HuH-7 (cell line): ENCODE data around the gene ZSCAN18.
"Not testable (repeated sequence)": the region's sequence is repeated elsewhere in the genome, so short reads cannot be mapped to it uniquely, and the experiment has no call there.

ENCODE experiments used
- DNase-seq: peaks from one replicate; pipeline ENCODE4 v3.0.0; 2011; ENCODE audit warnings: low spot score

Gene ZSCAN18, protein sequence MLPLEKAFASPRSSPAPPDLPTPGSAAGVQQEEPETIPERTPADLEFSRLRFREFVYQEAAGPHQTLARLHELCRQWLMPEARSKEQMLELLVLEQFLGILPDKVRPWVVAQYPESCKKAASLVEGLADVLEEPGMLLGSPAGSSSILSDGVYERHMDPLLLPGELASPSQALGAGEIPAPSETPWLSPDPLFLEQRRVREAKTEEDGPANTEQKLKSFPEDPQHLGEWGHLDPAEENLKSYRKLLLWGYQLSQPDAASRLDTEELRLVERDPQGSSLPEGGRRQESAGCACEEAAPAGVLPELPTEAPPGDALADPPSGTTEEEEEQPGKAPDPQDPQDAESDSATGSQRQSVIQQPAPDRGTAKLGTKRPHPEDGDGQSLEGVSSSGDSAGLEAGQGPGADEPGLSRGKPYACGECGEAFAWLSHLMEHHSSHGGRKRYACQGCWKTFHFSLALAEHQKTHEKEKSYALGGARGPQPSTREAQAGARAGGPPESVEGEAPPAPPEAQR

DNA sequence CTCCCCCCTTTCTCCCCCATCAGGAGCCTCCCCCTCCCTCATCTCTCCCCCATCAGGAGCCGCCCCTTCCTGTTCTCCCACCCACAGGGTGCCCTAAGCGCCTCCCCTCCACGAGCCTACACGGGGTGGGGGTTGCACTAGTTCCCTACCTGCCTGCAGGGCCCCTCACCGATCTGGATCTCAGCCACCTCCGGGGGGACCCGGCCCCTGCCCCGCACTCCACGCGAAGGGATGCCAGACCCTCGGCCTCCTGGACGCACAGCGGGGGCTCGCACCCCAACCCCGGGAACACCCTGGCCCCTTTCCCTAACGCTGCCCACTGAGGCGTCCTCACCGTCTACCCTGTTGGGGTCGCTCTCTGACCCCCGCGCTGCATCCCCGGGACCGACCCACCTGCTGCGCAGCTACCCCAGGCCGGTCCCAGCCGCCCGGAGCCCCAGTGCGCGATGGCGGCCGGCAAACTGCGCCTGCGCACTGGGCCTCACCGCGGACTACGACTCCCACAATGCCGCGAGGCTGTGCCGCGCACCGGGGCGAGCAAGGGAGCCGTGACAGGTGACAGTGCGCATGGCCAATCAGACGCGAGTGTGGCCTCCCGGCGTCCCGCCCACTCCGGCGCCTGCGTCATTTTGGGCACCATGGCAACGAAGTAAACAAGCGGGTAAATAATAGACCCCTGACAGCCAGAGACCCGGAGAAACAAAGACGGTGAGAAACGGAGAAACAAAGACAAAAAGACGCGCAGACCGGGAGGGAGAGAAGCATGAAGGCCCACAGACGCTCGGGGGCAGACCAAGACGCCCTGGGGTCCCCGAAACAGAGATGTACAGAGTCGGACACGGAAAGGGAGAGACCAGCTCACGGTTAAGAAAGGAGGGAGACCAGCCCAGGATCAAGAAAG is at the start of gene ZSCAN18:
TSS of gene ZSCAN18 (minus strand) at position 451 of the 901 bp plus-strand sequence. CDS start 7,964 bp downstream, outside the sequence.
- peak; percentile 85 for DNase-seq

DNA sequence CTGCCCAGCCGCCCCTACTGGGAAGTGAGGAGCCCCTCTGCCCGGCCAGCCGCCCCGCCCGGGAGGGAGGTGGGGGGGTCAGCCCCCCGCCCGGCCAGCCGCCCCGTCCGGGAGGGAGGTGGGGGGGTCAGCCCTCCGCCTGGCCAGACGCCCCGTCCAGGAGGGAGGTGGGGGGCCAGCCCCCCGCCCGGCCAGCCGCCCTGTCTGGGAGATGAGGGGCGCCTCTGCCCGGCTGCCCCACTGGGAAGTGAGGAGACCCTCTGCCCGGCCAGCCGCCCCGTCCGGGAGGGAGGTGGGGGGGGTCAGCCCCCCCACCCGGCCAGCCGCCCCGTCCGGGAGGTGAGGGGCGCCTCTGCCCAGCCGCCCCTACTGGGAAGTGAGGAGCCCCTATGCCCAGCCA is 49.4 kb upstream of the ZSCAN18 start:
- not testable (repeated sequence) for DNase-seq

DNA sequence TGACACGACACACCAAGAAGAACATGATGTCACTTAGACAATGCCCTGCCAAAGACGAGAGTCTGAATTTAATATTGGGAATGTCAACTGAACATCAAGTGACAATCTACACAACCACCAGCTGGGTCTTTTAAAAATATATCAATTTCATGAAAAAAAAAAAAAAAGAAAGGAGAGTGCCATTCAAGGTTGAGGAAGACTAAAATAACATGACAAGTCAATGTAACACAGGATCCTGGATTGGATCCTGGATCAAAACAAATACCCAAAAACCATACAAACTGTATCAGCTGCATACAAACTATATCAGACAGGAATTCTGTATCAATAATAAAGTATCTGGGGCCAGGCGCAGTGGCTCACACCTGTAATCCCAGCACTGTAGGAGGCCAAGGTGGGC is 47.8 kb upstream of the ZSCAN18 start:
- DNase-seq = no peak

DNA sequence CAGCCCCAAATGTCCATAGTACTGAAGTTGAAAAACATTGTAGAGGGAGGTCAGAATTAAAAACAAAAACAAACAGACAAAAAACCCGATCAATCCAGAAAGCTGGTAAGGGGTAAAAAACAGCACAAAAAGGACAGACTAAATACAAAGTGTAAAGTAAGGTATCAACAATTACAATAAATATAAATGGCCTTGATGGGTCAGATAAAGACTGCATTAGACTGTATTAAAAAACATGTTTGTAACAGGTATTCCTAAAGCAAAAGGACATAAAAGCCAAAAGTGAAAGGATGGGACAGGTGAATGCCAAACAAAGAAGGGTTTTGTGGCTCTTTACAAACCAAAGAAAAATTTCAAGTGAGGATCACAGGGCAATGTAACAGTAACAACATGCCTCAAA is 36.2 kb upstream of the ZSCAN18 start:
- no peak for DNase-seq

DNA sequence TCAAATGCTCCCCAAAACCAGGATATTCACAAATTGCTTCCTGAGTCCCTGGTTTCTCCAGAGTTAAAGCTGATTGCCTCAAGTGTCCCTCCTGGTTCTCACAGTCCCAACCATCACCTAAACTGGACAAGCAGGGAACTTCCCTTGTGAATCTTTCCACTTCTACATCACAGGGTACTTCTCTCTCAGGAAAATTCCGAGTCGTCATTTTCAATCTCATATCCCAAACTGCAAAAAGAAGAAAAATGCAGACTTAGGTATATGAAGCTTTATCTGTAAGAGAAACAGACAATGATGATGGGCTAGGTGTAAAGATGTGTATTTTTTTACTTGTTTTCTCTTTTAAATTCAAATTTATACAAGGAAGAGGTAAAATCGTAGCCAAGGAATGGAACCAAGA is 31.3 kb upstream of the ZSCAN18 start:
- no peak for DNase-seq

DNA sequence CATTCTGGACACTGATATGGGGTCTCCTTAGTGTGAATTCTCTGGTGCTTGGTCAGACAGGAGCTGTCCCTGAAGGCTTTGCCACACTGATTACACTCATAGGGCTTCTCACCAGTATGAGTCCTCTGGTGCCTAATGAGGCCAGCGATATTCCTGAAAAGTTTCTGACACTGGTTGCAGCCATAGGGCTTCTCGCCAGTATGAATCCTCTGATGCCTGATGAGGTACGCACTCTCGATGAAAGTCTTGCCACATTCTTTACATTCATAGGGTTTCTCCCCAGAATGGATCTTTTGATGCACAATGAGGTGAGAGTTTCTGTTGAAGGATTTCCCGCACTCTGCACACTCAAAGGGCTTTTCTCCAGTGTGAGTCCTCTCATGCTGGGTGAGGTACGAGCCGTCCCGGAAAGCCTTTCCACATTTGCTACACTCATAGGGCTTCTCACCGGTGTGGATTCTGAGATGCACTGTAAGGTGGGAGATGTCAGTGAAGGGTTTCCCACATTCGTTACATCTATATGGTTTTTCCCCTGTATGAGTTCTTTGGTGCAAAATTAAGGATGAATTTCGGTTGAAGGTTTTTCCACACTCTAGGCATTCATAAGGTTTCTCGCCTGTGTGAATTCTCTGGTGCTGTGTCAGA is 30.1 kb upstream of the ZSCAN18 start:
- no peak for DNase-seq

DNA sequence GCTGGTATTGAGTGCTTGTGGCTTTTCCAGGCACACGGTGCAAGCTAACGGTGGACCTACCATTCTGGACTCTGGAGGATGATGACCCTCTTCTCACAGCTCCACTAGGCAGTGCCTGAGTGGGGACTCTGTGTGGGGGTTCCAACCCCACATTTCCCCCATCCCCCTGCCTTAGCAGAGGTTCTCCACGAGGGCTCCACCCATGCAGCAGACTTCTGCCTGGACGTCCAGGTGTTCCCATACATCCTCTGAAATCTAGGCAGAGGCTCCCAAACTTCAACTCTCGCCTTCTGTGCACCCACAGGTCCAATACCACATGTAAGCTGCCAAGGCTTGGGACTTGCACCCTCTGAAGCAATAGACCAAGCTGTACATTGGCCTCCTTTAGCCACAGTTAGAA is 25.3 kb upstream of the ZSCAN18 start:
- DNase-seq = no peak

DNA sequence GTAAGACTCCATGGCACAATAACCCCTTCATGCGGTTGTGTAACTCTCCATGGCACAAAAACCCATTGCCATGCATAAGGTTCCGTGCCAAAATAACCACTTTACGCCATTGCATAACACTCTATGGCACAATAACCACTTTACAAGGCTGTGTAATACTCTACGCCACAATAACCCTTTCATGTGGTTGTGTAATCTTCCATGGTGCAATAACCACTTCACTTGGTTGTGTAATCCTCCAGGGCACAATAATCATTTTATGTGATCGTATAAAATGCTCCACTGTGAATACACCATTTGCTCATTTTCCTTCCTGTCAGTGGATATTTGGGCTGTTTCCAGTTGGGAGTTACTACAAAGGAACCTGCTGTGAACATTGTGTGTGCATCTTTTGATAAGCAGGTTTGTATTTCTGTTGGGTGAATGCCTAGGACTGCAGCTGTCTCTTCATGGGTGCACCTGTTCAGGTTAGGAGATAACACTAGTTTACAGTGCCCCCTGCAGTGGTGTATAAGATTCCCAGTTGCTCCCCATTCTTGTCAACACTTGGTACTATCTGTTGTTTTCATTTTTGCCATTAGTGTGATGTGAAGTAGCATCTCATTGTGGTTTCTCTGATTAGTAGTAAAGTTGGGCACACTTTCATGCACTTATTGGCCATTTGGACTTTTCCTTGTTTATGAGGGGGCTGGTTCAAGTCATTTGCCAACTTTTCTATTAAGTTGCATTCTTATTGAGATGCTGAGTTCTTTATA is 21.1 kb upstream of the ZSCAN18 start:
- DNase-seq = no peak

DNA sequence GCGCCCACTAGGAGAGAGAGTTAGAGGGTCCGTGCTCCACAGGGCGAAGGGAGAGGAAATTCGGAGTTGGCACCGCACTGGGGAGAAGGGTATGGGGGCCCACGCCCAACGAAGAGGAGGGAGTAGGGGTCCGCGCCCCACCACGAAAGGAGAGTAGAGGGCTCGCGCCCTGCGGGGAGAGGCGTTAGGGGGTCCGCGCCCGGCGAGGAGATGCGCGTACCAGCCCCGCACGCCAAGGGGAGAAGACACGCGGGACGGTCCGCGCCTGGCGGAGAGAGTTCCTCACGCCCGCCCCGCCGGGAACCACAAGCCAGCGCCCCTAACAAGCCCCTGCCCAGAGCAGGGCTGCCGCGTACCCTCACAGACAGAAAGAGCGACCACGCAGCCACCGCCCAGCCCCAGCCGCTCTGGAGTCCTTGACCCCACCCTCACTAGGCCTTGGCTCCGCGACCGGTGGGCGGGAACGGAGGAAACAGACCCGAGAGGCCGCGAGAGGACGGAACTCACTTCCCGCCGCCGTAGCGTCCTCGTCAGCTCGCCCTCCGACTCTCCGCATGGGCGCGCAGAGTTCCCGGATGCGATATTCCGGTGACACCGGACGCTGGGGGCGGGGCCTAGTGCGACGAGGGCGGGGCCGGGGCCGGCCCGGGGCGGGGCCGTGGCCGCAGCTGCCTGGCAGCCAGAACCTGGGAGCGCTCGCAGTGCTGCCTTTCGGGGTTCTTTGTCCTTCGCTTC is 20.0 kb upstream of the ZSCAN18 start:
- no peak for DNase-seq

DNA sequence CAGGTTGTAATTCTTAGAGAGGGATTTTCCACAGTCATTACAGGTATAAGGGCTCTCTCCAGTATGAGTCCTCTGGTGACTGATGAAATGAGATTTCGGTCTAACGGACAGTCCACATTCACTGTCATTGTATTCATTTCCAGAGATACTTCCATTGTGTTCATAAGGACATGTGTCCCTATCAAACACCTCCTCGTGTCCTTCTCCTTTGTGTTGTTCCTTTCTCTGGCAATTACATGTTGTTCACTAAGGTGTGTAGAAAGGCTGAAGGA is 10.5 kb upstream of the ZSCAN18 start:
- DNase-seq = no peak

DNA sequence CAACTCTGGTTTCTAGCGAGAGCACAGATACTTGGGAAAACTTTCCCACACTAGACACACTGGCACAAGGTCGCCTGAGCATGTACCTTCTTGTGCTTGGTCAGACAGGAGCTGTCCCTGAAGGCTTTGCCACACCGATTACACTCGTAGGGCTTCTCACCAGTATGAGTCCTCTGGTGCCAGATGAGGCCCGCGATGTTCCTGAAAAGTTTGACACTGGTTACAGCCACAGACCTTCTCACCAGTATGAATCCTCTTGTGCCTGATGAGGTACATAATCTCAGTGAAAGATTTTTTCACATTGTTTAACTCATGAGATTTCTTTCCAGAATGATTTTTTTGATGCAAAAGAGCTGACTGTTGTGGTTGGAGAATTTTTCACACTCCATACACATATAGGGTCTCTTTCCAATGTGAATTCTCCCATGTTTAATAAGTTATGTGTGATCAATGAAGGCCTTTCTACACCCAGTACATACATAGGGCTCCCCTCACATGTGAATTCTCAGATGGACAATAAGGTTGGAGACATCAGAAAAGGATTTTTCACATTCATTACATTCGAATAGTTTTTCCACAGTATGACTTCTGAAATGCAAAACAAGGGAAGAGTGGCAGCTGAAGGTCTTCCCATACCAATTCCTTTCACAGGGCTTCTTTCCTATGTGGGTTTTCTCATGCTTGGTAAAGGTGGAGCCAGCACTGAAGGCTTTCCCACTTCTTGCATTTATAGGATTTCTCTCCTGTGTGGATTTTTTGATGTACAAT is 9.9 kb upstream of the ZSCAN18 start:
- no peak for DNase-seq

DNA sequence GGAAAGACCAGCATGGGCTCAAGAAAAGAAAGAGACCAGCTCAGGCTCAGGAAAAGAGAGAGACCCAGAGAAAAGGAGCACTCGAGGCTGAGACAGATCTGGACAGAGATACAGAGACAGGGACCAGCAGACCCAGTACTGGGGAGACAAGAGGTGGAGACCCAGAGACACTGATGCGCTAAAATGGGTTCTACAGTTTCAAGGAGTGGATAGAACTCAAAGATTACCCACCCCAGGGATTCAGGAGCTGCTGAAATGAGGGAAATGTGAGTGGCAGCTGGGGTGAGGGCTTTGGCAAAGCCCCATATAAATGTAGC is 609 bp upstream of the ZSCAN18 start:
- DNase-seq = no peak

DNA sequence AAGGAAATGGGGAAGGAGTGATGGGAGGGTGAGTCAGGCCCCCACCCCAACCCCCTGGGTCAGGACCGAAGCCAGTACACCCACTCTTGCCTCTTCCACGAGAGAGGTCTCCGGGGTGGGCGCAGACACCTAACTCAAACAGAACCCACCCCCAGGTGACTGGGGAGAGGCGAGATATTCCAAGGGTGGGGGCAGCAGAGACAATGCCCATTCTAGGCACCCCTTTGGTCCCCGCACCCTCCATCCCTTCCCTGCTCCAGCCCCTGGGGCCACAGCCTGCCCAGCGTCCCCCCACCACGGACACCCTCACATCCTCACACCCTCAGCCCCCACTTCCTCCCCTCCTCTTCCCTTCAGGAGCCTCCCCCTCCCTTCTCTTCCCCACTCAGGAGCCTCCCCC is 682 bp downstream of the ZSCAN18 start:
- no peak for DNase-seq

DNA sequence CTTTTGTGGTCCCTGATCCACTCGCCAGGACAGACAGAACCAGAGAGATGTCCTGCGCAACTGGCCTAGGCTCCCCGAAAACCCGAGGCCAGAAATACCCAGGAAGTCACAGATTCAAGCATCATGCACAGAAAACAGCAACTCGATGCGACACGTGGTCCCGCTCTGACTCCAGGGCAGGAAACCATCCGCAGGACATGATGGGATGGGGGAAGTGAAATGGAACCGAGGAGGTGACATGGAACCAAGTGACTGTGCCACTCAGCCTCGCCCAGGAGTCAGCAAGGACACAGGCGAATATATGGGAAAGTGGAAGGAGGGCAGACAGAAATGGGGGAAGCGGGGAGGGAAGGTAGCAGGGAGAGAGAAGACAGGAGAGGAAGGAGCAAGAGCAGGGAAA is 1.1 kb downstream of the ZSCAN18 start:
- no peak for DNase-seq

DNA sequence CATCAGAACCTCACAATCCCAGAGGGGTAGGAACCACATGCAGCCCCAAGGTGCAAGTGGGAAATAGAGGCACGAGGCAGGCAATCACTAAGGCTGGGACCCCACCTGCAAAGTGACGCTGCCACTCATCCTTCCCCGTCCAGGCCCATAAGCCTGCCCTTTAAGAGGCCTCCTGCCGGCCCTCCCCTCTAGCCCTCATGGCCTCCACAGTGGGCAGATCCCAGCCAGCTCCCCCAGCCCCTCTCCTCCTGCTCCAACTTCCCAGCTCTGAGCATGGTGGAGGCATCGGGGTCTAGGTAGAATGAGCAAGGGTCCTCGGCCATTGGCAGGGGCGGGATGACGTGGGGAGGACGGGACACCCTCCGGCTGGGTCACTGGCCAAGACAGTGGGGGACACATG is 2.7 kb downstream of the ZSCAN18 start:
- DNase-seq = no peak

DNA sequence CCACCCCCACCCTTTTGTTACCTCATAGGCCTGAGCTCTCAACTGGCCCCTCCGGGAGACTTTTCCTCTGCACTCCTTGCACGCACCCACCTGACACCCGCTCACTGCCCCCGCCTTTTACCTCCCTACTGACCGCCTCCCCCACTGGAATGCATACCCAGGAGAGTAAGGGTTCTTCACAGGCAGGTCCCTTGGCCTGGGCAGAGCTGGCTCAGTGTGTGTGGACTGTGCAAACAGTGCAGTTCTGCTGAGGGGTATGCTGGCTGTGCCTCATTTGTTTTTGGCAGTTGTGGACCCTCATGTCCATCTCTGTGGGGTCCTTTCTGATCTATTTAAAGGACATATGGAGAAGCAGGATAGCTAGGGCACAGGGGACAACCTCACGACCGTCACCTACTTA is 5.0 kb downstream of the ZSCAN18 start:
- no peak for DNase-seq

DNA sequence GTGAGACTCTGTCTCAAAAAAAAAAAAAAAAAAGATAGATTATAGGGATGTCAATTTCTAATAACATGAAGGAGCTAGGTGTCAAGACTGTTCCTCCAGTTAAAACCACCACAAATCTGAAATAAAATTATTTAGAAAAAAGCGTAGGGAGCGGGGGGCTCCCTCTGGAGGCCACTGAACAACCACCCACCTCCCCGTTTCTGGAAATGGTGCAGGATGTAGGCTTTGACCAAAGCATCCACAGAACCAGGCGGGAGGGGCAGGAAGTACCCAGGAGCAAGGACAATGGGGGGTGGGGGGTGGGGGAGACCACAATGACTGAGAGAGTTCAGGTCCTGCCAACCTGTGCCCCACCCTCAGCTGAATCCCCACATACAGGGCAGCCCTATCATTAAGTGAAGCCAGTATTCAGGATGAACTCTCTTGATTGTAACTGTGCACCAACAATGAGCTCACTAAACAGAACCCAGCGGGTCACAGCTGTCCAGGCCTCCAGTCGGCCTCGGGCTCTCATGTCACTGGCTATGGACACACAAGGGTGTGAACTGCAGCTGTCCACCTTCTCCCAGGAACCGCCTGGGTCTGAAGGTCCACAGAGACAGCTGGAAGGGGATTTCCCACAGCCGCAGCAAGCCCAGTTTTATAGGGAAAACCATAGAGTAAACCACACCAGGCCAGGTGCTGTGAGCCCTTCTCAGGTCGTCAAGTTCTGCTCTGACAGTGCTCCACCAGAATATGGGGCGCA is 6.6 kb downstream of the ZSCAN18 start:
- no peak for DNase-seq

DNA sequence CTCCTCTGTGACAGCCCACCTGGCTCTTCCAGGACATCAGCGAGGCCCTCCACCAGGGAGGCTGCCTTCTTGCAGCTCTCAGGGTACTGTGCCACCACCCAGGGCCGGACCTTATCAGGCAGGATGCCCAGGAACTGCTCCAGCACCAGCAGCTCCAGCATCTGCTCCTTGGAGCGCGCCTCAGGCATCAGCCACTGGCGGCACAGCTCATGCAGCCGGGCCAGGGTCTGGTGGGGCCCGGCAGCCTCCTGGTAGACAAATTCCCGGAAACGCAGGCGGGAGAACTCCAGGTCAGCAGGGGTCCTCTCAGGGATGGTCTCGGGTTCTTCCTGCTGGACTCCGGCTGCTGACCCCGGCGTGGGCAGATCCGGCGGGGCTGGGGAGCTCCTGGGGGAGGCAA is 8.2 kb downstream of the ZSCAN18 start:
- no peak for DNase-seq

DNA sequence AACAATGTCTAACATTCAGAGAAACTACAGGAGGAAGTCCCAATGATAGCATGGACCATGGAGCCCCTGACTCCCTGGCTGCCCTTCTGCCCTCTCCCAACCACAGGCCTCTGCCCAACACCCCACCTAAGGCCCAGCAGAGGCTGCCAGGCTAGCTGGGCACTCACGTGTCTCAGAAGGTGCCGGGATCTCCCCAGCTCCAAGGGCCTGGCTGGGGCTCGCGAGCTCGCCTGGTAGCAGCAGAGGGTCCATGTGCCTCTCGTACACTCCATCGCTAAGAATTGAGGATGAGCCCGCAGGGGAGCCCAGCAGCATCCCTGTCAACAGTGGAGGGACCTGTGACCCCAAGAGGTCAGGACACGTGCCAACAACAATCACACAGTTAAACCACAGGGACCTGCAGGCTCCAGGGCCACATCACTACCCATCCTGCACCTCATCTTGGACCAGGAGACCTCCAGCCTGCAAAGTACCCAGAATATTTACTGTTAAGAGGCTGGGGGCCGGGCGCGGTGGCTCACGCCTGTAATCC is 9.4 kb downstream of the ZSCAN18 start:
- no peak for DNase-seq
